Activated T-helper 17 cell treated with anti-CD3 and anti-CD28 coated beads, Interleukin-2, amount 50 U/mL, for 72 hours (primary cell): ENCODE results near the gene NRG2. TPM values are rescaled to one million over a fixed set of nuclear protein-coding genes. Genes with fewer than 3 reads are reported as not detected.

Experiments
- ATAC-seq: fragments of 150-1000 bp; cut with Tn5 transposase; replicated peaks from 2 replicates; pipeline ENCODE4 v1.10.0; 2021; ENCODE audit warnings: mild to moderate bottlenecking, moderate library complexity
- H3K27ac Mint-ChIP-seq: one replicate; pipeline ENCODE4 v1.8.0; 2022; ENCODE audit warnings: mixed read lengths
- H3K27me3 Mint-ChIP-seq: one replicate; pipeline ENCODE4 v1.8.0; 2022; ENCODE audit warnings: mixed read lengths
- H3K36me3 Mint-ChIP-seq: one replicate; pipeline ENCODE4 v1.8.0; 2022; ENCODE audit warnings: low read depth, mild to moderate bottlenecking, mixed read lengths
- H3K4me1 Mint-ChIP-seq: one replicate; pipeline ENCODE4 v1.8.0; 2022; ENCODE audit warnings: mixed read lengths
- H3K4me3 Mint-ChIP-seq: one replicate; pipeline ENCODE4 v1.8.0; 2022; ENCODE audit warnings: mild to moderate bottlenecking, mixed read lengths
- H3K9me3 Mint-ChIP-seq: one replicate; pipeline ENCODE4 v1.8.0; 2022; ENCODE audit warnings: mixed read lengths
- total RNA-seq, 2 donors: library from RNA; stranded (reverse); gene quantifications; one replicate each; pipeline ENCODE4 v1.2.3, GENCODE V29; 2022

NRG2 gene
- total RNA-seq, 2 donors from 2014 or later, result 0.11 to 0.48 TPM

GRCh38 chr5:139804800-139805397, 238.2 kb downstream of the NRG2 start:
- no peak overlapping the region for H3K4me3 Mint-ChIP-seq
- no peak for ATAC-seq
- no peaks in the 10 kb centered on the region for H3K36me3 Mint-ChIP-seq
- H3K27ac Mint-ChIP-seq, result no peak overlapping the region
- no peaks in the 10 kb centered on the region for H3K9me3 Mint-ChIP-seq
- no peaks in the 10 kb centered on the region for H3K4me1 Mint-ChIP-seq
- H3K27me3 Mint-ChIP-seq, result peaks cover 46% of the 10 kb centered on the region

- ATAC-seq, result no peak
- Mint-ChIP-seq H3K9me3 (no peaks in the 10 kb centered on the region), H3K27ac (no peak overlapping the region), H3K4me1 (no peaks in the 10 kb centered on the region), H3K36me3 (no peaks in the 10 kb centered on the region), H3K27me3 (peaks cover 53% of the 10 kb centered on the region), H3K4me3 (no peak overlapping the region)
These were observed 239.1 kb downstream of the NRG2 start for GRCh38 chr5:139803978-139804377.

- Mint-ChIP-seq H3K27ac (no peak overlapping the region), H3K36me3 (no peaks in the 10 kb centered on the region), H3K4me1 (no peaks in the 10 kb centered on the region), H3K9me3 (no peaks in the 10 kb centered on the region), H3K27me3 (peaks cover 68% of the 10 kb centered on the region), H3K4me3 (no peak overlapping the region)
- no peak for ATAC-seq
These were observed 243.7 kb downstream of the NRG2 start for GRCh38 chr5:139799359-139799758.

GRCh38 chr5:139798883-139799282, 244.2 kb downstream of the NRG2 start:
- ATAC-seq, result no peak
- Mint-ChIP-seq H3K4me1 (no peaks in the 10 kb centered on the region), H3K9me3 (no peaks in the 10 kb centered on the region), H3K36me3 (no peaks in the 10 kb centered on the region), H3K4me3 (no peak overlapping the region), H3K27ac (no peak overlapping the region), H3K27me3 (peaks cover 70% of the 10 kb centered on the region)

GRCh38 chr5:139797856-139798510, 245.1 kb downstream of the NRG2 start:
- H3K27ac Mint-ChIP-seq, result no peak overlapping the region
- peaks cover 73% of the 10 kb centered on the region for H3K27me3 Mint-ChIP-seq
- H3K9me3 Mint-ChIP-seq, result no peaks in the 10 kb centered on the region
- no peaks in the 10 kb centered on the region for H3K36me3 Mint-ChIP-seq
- H3K4me3 Mint-ChIP-seq, result no peak overlapping the region
- ATAC-seq, result no peak
- no peaks in the 10 kb centered on the region for H3K4me1 Mint-ChIP-seq

- H3K4me3 Mint-ChIP-seq, result no peak overlapping the region
- no peak overlapping the region for H3K27ac Mint-ChIP-seq
- peaks cover 72% of the 10 kb centered on the region for H3K27me3 Mint-ChIP-seq
- H3K36me3 Mint-ChIP-seq, result no peaks in the 10 kb centered on the region
- no peak for ATAC-seq
- H3K4me1 Mint-ChIP-seq, result no peaks in the 10 kb centered on the region
- no peaks in the 10 kb centered on the region for H3K9me3 Mint-ChIP-seq
These were observed 245.8 kb downstream of the NRG2 start for GRCh38 chr5:139797335-139797734.

Other genes starting within 250 kb of the NRG2 start
- not detected for gene PSD2, start 247.5 kb downstream of the NRG2 start, total RNA-seq
- gene PURA, start 70.8 kb upstream of the NRG2 start, total RNA-seq, result 10 to 100 TPM; 11.1 to 14.3 TPM
- 1 to 10 TPM; 2.4 to 6.7 TPM for gene IGIP, start 82.6 kb upstream of the NRG2 start, total RNA-seq
- gene CYSTM1, start 131.9 kb upstream of the NRG2 start, total RNA-seq, result 10 to 100 TPM; 11.3 to 11.9 TPM